ENCODE data around the gene TEX44.
A peak's percentile ranks its signal among the peaks of the same experiment; 100 is the strongest.

TEX44 gene

DNA sequence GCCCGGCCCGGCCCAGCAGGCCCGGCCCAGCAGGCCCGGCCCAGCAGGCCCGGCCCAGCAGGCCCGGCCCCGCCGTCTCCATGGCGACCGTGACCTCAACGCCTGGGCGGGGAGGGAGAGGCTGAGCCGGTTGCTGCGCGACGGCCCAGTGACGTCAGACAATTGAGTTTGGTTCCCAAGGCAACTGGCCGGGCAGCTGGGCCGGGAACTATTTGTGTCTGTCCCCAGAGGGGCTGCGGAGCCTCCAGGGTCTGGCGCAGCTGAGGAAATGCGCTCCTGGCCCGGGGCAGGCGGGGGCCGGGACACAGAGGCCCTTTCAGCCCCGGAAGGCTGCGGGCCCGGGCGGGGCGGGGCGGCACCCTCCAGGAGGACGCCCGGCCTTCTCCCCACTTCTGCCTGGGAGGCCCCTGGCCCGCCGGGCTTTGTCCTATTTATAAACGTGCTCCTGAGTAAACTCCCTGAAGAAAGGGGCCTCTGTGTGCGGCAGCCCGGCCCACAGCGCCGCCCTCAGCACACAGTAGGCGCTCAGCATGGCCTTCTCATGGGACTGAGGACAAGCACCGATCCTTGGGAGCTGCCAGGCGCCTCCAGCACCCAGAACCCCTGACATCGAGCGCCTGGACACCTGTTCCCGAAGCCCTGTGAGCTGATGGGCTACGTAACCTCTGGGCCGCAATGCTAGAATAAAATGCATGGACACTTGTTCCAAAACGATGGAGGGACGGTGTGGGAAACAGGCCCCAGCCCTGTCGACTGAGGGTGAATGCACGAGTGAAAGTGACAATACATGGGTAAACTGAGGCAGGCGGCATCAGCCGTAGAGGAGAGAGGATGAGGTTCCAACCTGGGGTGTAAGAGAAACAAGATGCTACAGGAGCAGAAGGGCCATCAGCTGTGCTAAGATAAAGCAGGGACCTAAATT is 12.3 kb downstream of the TEX44 start:
- peak; percentile 84 to 93 for DNase-seq (ENCODE audit: low read depth in 1 of 2, low spot score in 1 of 2)

DNA sequence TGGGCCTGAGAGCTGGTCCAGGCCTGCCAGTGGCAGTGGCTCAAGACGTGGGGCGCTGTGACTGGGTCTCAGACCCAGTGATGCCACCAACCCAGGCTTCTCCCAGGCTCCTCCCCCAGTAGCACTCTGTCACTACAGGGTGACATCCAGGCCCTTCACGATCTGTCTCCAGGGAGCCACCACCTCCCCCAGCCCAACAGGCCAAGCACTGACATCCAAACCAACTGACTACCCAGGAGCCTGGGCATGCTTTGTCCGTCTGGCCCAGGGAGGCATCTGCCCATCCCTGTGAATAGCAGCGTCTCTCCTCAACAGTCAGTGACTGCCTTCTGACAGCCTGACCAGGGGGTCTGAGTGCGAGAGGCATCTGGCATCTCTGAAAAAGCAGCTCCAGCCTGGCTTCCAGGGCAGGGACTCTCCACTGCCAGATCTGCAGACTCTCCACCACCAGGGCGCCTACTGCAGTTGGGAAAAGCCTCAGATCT is 13.0 kb downstream of the TEX44 start:
- no peak for DNase-seq (ENCODE audit: low read depth in 1 of 2, low spot score in 1 of 2)

DNA sequence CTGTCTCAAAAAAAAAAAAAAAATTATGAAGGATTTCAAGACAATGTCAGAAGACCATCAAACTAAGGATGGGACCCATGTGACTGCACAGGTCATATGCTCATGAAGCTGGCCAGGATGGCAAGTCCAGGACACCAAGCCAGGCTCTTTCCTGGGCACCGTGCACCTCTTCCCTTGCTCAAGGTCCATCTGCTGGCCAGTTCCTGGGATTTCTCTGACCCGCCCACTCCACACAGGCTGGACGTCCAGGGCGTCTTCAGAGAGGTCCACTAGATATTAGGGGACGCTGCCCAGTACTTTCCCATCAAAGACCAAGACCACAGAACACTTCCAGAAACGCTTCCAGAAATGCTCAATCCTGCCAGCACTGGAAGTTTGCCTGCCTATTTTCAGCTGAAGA is 14.3 kb downstream of the TEX44 start:
- no peak for DNase-seq (ENCODE audit: low read depth in 1 of 2, low spot score in 1 of 2)

DNA sequence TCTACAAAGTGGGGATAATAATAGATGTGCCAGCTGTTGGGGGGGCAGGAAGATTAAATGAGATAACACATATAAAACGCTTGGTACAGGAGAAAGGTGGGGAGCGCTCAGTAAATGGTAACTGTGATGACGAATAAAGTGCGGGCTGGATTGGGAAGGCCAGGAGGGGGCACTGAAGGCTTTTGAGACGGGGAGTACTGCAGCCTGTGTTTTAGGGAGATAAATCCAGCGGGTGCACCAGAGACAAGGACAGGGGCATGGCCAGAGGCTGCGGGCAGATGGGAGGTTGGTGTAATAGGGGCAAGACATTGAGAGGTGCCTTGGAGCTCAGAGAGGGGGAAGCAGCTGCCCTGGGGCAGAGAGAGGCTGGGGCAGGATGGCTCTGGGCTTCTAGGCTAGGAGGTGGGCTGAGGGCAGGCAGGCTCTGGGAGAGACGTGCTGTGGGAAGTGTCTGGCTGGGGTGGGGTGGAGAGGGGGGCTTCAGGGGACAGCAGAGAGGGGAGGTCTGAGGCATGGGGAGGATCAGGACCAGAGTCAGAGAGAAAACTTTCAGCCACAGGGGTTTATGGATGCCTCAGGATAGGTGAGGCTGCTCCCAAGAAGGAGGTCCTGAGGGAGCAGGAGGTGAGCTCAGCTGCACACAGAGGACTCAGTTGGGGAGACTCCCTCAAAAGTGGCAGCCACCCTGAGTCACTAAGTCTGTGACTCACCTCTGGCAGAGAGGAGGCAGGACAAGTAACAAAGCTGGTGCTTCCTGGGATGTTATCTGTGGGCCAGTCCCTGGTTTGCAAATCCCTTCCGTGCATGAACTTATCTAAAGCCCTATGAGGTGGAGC is 18.8 kb downstream of the TEX44 start:
- peak in 1 of 2 donors; percentile 66 for DNase-seq (ENCODE audit: low read depth in 1 of 2, low spot score in 1 of 2)

DNA sequence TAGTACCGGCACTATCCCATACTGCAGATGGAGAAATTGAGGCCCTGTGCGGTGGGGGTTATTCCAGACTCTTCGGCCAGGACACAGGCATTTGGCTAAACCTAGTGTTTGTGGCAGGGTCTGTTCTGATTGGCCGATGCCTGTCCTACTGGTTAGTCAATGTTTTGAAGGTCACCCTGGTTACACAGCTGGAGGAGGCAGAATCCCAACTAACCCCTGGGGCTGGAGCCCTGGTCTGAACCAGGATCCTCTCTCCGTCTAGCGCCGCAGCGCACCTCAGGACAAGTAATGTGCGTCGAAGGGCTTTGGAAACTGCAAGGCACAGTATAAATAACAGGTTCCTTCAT is 19.4 kb downstream of the TEX44 start:
- peak in 1 of 2 donors; percentile 28 for DNase-seq (ENCODE audit: low read depth in 1 of 2, low spot score in 1 of 2)

DNA sequence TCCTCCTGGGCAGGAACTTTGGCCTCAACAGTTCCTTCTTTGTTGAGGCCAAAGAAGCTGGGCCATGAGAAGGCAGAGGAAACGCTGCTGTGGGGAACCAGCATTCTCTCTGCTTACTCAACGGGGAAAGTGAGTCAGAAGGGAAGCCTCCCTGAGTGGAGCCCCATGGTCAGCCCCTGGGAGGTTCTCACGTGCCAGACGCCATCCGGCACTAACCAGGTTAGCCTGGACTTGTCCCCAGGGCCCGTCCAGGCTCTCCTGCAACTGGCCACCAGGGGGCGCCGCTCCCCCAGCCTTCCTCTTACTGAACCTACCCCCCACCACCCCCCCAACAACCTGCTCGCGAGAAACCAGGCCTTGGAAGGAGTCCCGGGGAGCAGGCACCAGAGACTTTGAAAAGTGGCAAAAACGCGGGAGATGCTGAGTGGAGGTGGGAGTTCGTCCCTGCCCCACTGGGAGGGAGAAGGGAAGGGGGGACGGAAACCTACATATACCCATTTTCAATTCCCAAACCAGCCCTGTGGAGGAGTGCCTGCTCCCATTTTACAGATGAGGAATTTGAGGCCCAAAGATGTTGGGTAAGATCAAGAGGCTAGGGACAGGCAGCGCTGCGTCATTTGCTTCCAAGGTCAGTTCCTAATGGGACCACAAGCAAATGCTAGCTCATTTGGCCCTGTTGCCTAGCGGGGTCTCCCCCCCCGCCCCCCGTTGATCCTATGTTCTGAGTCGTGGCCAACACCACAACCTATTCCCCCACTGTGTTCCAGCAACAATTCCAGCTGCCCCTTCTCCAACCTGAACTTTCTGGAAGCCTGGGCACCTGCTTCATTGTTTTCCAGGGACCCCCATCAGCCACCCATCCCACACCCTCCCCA is 20.0 kb downstream of the TEX44 start:
- peak; percentile 93 to 94 for DNase-seq (ENCODE audit: low read depth in 1 of 2, low spot score in 1 of 2)

DNA sequence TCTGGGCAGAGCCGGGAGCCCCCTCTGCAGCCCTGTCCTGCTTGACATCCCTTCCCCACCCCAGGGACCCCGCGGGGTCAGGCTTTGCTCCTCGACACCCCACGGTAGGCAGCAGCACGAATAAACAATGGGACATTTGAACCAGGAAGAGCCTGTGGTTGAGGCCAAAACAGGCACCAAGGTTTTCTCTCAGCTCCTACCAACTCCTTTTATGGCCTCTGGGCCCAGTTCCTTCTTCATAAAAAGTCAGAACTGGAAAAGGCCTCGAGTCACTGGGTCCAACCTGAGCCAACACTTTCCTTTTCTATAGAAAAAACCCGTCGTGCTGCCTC is 20.6 kb downstream of the TEX44 start:
- no peak for DNase-seq (ENCODE audit: low read depth in 1 of 2, low spot score in 1 of 2)

DNA sequence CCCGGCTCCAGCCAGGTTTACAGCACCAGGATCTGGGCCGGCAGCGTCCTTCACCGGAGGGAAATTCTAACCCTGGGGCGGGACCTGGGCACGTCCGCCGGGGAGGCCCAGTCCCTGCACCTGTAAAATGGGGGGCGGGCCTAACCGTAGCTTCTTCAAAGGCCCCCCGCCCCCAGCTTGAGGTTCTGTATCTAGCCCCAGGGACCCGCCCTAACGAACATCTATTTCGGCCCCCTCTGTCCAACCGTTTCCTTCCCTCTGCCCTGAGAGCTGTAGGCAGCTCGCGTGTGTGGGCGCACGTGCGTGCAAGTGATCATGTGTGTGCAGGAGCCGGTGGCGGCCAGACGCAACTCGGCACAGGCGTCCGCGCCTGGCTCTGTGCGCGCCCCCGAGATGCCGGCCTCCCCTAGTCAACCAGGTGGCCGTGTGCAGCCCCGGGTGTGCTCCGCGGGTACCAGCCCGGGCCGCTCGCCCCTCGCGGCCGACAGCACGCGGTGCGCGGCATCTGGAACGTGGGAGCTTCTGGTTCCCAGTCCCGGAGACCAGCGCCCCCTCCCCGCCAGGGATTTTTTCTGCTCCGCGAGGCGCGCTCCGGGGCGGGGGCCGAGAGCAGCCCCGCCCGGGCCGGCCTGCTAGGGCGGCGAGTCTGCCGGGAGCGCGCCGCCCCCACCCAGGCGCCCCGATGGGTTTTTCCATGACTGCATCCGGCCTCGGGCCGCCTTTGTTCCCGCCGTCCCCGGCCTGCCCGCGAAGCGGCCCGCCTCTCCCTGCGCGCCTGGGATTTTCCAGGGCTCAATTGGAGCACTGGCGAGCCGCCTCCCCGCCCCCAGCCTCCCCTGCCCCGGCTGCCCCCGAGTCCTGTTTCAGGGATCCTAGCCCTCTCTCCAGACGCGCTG is 21.2 kb downstream of the TEX44 start:
- peak; percentile 73 to 78 for DNase-seq (ENCODE audit: low read depth in 1 of 2, low spot score in 1 of 2)

DNA sequence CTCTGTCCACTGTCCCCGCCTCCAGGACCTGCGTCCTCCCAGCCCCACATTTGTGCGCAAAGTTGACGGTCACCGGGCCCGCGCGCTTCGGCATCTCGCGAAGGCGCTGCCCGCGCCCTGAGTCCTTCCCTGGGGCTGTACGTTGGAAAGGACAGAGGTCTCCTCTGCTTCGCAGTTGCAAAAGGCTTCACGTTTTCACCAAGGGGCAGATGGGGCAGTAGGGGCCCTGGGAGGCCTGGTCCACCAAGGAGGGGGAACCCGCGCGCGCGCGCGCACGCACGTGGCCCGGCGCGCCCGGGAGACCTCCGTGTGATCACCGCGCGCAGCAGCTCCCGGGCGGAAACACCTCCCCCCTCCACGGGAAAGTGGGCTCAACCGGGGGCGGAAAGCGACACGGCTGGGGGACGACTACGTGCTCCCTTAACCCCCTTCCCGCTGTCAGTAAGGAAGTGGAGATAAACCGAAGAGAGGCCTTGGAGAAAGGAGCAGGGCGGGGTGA is 21.9 kb downstream of the TEX44 start:
- peak in 1 of 2 donors; percentile 33 for DNase-seq (ENCODE audit: low read depth in 1 of 2, low spot score in 1 of 2)

DNA sequence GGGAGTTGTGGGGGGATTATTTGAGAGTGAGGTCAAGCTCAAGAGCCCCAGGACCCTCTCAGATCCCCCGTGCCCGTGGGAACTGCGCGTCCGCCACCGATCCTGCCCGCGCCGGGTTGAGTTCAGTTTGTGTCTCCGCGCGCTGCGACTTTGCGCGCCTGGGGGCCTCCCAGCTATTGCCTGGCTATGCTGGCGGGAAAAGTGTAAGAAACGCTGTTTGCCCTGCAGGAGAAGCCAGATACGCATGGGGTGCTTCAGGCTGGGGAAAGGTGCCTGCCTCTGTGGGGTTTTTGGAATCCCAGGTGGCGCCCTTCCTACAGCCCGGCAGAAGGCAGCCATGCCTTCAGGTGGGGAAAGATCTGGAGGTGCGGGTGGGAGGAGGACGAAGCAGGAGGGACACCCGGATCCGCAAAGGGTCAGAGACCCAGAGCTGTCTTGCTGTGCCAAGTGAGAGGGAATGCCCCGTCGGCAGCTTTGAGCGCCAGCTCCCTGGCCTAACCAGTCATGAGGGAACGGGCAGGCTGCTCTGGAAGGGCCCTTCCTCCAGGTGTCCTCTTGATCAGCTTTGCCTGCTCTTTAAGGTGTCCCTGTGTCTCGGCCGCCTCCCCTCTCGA is 22.5 kb downstream of the TEX44 start:
- DNase-seq (ENCODE audit: low read depth in 1 of 2, low spot score in 1 of 2) = peak in 1 of 2 donors; percentile 5

DNA sequence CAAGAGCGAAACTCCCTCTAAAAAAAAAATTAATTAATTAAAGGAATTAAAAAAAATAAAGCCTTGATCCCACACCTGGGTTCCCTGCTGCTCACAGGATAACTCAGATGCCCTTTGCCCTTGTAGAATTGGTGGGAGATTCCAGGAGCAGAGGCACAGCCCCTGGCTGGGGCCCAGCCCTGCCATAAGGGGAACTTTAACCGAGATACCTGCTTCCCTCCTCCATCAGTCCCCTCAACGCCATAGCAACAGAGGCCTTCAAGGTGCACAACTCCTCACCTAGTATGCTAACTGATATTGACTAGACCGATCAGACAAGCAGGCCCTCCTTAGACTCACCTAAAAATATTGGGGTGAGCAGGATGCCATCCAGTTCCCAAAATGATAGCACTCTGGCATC is 23.6 kb downstream of the TEX44 start:
- DNase-seq (ENCODE audit: low read depth in 1 of 2, low spot score in 1 of 2) = no peak

DNA sequence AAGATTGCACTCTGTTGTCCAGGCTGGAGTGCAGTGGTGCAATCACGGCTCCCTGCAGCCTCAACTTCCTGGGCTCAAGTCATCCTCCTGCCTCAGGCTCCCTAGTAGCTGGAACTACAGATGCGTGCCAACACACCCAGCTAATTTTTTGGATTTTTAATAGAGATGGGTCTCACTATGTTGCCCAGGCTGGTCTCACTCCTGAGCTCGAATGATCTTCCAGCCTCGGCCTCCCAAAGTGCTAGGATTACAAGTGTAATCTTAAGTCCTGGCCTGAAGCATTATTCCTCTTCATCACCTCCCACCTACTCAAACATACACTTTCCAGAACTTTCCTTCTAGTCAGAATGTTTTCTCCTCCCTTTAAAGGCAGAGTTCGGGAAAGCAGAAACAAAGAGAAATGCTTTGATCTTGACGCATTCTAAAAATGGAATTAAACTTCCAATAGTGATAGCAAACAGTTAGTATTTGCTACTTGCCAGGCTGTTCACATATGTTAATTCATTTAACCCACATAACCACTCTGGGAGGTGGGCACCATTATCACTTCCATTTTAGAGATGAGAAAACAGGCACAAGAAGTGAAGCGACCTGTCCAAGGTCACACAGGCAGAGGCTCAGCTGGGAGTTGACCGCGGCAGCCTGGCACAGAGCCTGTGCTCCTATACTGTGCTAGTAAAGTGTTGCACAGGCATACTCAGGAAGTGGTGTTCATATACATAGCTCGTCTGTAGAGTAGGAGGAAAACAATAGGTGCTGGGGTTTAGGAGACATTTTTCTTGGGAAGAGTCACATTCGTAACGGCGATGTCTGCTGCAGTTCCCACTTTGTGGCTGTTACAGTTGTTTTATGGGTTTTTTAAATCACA is 24.6 kb downstream of the TEX44 start:
- no peak for DNase-seq (ENCODE audit: low read depth in 1 of 2, low spot score in 1 of 2)

DNA sequence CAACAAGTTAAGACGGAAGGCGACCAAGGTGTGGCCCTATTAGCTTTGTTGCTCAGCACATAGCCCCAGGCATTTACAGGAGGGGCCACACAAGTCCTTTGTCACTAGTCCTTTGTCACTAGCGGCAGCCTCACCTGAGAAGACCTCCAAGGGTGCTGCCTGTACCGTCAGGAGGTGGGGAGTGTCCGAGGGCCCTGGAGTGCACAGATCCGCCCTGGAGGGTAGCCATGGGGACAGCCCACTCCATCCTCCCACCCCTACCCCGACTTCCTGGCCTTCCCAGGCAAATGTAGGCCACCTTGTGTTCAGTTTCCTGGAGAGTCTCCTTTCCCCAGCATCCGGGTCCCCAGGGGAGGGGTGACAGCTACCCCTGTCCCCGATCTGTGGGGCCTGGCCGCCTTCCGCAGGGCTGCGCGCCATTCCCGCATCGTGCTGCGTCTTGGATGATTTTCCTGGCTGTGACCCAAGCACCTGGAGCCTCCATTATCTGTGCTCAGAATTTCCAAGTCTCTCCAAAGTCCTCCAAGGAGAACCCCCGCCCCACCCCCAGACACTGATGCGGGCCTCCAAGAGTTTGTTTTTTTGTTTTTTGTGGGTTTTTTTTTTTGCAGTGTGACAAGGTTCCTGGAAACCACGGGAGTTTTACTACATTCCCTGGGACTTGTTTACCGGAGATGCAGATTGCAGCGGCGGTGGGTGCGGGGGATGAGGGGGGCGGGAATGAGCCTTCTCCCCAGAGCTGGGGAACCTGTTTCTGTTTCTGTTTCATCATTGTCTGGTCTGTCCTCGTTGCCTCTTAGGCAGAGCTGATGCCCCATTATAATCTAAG is 28.6 kb downstream of the TEX44 start:
- no peak for DNase-seq (ENCODE audit: low read depth in 1 of 2, low spot score in 1 of 2)

DNA sequence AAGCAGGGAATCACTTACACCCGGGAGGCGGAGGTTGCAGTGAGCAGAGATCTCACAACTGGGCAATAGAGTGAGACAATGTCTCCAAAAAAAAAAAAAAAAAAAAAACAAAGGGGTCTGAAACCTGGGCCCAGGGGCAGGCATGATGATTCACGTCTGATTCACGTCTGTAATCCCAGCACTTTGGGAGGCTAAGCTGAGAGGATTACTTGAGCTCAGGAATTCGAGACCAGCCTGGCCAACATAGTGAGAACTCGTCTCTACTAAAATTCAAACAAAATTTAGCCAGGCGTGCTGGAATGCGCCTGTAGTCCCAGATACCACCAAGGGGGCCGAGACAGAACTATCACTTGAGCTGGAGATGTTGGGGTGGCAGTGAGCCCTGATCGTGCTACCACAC is 30.3 kb downstream of the TEX44 start:
- DNase-seq (ENCODE audit: low read depth in 1 of 2, low spot score in 1 of 2) = no peak

DNA sequence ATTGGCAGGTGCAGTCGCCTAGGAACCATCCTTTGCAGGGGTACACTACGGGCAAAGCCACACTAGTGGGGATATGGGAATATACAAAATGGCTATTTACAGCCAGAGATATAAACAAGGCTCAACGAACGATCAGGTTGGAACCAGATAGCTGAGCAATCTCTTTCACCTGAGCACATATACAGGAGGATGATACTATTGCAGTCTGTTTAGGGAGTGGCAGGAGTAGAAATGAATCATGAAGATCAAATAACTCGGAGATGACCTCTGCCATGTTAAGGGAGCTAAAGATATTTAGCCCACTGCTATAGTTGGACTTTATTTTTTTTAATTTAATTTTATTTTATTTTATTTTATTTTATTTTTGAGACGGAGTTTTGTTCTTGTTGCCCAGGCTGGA is 33.8 kb downstream of the TEX44 start:
- DNase-seq (ENCODE audit: low read depth in 1 of 2, low spot score in 1 of 2) = no peak

DNA sequence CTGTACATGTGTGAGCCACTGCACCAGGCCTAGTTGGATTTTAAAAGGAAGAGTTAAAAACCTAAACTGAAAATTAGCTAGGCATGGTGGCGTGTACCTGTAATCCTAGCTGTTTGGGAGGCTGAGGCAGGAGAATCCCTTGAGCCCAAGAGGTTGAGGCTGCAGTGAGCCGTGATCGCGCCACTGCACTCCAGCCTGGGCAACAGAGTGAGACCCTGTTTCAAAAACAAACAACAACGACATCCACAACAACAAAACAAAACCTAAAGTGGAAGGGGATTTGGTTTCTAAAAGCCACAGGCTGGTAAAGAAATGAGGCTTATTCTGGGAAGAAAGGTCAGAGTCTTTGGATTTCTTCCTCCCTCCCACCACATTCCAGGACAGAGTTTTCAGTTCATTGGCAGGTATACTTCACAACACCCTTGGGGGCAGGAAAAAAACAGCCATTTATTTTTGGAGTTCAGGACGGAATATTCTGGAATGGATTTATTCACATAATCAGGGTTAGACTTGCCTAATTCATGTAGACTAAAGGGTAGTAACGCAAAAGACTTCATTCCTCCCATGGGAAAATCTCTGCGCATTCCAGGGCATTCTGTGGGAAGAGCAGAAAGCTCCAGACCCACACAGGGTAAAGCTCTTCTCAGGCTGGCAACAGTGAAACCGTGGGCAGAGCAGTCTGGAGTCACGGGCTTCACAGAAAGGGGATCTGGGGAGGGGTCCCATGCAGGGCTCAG is 34.9 kb downstream of the TEX44 start:
- no peak for DNase-seq (ENCODE audit: low read depth in 1 of 2, low spot score in 1 of 2)

DNA sequence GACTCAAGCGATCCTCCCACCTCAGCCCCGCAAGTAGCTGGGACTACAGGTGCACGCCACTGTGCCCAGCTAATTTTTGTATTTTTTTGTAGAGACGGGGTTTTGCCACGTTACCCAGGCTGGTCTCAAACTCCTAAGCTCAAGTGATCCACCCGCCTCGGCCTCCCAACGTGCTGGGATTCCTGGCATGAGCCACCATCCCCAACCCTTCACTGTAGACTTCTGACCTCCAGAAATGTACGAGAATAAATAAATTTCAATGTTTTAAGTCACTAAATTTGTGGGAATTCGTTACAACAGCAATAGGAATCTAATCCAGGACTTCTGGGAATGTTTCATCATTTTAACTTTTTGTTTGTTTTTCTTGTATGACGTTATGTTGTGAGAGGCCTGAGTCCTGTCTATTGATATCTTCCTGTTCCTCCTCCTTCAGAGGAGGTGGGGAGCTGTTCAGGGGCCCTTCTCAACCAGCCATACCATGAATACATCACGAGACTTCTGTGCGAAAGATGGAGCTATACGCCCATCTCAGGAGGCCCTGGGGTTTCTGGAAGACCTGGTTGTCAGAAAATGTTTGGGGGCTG is 40.0 kb downstream of the TEX44 start:
- DNase-seq (ENCODE audit: low read depth in 1 of 2, low spot score in 1 of 2) = no peak
